Measurements from ENCODE around the gene MSANTD3.

The MSANTD3 gene

DNA sequence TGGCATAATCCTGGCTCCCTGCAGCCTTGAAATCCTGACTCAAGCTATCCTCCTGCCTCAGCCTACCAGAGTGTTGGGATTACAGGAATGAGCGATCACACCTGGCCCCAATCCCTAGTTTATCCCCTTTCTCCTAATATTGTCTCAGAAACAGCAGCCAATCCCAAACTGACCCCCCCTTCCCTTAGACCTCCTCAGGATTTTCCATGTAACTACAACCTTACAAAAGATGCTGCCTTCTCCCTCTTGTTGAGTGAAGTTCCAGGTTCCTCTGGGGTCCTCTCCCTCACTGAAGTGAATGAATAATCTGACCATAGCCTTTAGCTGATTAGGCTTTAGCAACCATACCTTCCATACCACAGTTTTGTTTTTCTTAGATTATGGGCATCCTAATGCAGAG lies 25.9 kb upstream of the MSANTD3 start:
- Histone ChIP-seq H3K9me3 (ENCODE audit: insufficient read depth, low read length, severe bottlenecking) (no peaks in the 10 kb centered on the region), H3K4me2 (ENCODE audit: insufficient read depth, low read length) (no peak overlapping the region), H3K9ac (ENCODE audit: low read depth, low read length) (no peak overlapping the region), H4K20me1 (ENCODE audit: insufficient read depth, low read length) (no peaks in the 10 kb centered on the region), H3K36me3 (ENCODE audit: insufficient read depth, low read length) (no peaks in the 10 kb centered on the region), H3K4me3 (ENCODE audit: low read depth in 1 of 2, low read length in 2 of 2) (no peak overlapping the region), H2AFZ (ENCODE audit: low read depth, low read length) (no peak overlapping the region), H3K4me1 (ENCODE audit: insufficient read depth, low read length) (no peaks in the 10 kb centered on the region), H3K27me3 (ENCODE audit: insufficient read depth, low read length, poor library complexity) (no peaks in the 10 kb centered on the region), H3K27ac (ENCODE audit: low read length) (no peak overlapping the region), H3K79me2 (ENCODE audit: insufficient read depth, low read length) (no peaks in the 10 kb centered on the region)
- ATAC-seq (ENCODE audit: insufficient read depth, low read depth) (no peak), DNase-seq (no peak)
- no peak for TF ChIP-seq EZH2 (IDR thresholded peaks at IDR 0.05; ENCODE audit: borderline replicate concordance, low read depth, low read length, severe bottlenecking)
- TF ChIP-seq, protein P1, sequence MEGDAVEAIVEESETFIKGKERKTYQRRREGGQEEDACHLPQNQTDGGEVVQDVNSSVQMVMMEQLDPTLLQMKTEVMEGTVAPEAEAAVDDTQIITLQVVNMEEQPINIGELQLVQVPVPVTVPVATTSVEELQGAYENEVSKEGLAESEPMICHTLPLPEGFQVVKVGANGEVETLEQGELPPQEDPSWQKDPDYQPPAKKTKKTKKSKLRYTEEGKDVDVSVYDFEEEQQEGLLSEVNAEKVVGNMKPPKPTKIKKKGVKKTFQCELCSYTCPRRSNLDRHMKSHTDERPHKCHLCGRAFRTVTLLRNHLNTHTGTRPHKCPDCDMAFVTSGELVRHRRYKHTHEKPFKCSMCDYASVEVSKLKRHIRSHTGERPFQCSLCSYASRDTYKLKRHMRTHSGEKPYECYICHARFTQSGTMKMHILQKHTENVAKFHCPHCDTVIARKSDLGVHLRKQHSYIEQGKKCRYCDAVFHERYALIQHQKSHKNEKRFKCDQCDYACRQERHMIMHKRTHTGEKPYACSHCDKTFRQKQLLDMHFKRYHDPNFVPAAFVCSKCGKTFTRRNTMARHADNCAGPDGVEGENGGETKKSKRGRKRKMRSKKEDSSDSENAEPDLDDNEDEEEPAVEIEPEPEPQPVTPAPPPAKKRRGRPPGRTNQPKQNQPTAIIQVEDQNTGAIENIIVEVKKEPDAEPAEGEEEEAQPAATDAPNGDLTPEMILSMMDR (IDR thresholded peaks at IDR 0.05; ENCODE audit: borderline replicate concordance, extremely low read depth, low read length, poor library complexity, severe bottlenecking) = no peak

- no peak for TF ChIP-seq EZH2 (IDR thresholded peaks at IDR 0.05; ENCODE audit: borderline replicate concordance, low read depth, low read length, severe bottlenecking)
- Histone ChIP-seq H3K4me1 (ENCODE audit: insufficient read depth, low read length) (no peaks in the 10 kb centered on the region), H3K4me2 (ENCODE audit: insufficient read depth, low read length) (no peak overlapping the region), H2AFZ (ENCODE audit: low read depth, low read length) (no peak overlapping the region), H3K36me3 (ENCODE audit: insufficient read depth, low read length) (no peaks in the 10 kb centered on the region), H3K9ac (ENCODE audit: low read depth, low read length) (no peak overlapping the region), H4K20me1 (ENCODE audit: insufficient read depth, low read length) (no peaks in the 10 kb centered on the region), H3K27me3 (ENCODE audit: insufficient read depth, low read length, poor library complexity) (no peaks in the 10 kb centered on the region), H3K9me3 (ENCODE audit: insufficient read depth, low read length, severe bottlenecking) (no peaks in the 10 kb centered on the region), H3K79me2 (ENCODE audit: insufficient read depth, low read length) (no peaks in the 10 kb centered on the region), H3K4me3 (ENCODE audit: low read depth in 1 of 2, low read length in 2 of 2) (no peak overlapping the region), H3K27ac (ENCODE audit: low read length) (no peak overlapping the region)
- DNase-seq (no peak), ATAC-seq (ENCODE audit: insufficient read depth, low read depth) (no peak)
Measured at GRCh38 chr9:100406962-100407361, 20.0 kb upstream of the MSANTD3 start.

- no peaks in the 10 kb centered on the region for H3K4me1 ChIP-seq (ENCODE audit: insufficient read depth, low read length)
- no peaks in the 10 kb centered on the region for H3K27me3 ChIP-seq (ENCODE audit: insufficient read depth, low read length, poor library complexity)
- H3K79me2 ChIP-seq (ENCODE audit: insufficient read depth, low read length) = no peaks in the 10 kb centered on the region
- no peak overlapping the region for H3K9ac ChIP-seq (ENCODE audit: low read depth, low read length)
- no peaks in the 10 kb centered on the region for H3K36me3 ChIP-seq (ENCODE audit: insufficient read depth, low read length)
- ATAC-seq (ENCODE audit: insufficient read depth, low read depth) (no peak), DNase-seq (no peak)
- H4K20me1 ChIP-seq (ENCODE audit: insufficient read depth, low read length) = no peaks in the 10 kb centered on the region
- no peak overlapping the region for H3K27ac ChIP-seq (ENCODE audit: low read length)
- H3K4me3 ChIP-seq (ENCODE audit: low read depth in 1 of 2, low read length in 2 of 2) = no peak overlapping the region
- TF ChIP-seq EZH2 (IDR thresholded peaks at IDR 0.05; ENCODE audit: borderline replicate concordance, low read depth, low read length, severe bottlenecking) = no peak
- TF ChIP-seq, protein P1 (IDR thresholded peaks at IDR 0.05; ENCODE audit: borderline replicate concordance, extremely low read depth, low read length, poor library complexity, severe bottlenecking) = no peak
- no peak overlapping the region for H2AFZ ChIP-seq (ENCODE audit: low read depth, low read length)
- H3K9me3 ChIP-seq (ENCODE audit: insufficient read depth, low read length, severe bottlenecking) = no peaks in the 10 kb centered on the region
- H3K4me2 ChIP-seq (ENCODE audit: insufficient read depth, low read length) = no peak overlapping the region
Measured at GRCh38 chr9:100408546-100409175, 18.3 kb upstream of the MSANTD3 start.

GRCh38 chr9:100409176-100409556 lies 17.8 kb upstream of the MSANTD3 start:
- Histone ChIP-seq H3K27me3 (ENCODE audit: insufficient read depth, low read length, poor library complexity) (no peaks in the 10 kb centered on the region), H3K9ac (ENCODE audit: low read depth, low read length) (no peak overlapping the region), H4K20me1 (ENCODE audit: insufficient read depth, low read length) (no peaks in the 10 kb centered on the region), H3K9me3 (ENCODE audit: insufficient read depth, low read length, severe bottlenecking) (no peaks in the 10 kb centered on the region), H3K36me3 (ENCODE audit: insufficient read depth, low read length) (no peaks in the 10 kb centered on the region), H3K79me2 (ENCODE audit: insufficient read depth, low read length) (no peaks in the 10 kb centered on the region), H3K27ac (ENCODE audit: low read length) (no peak overlapping the region), H3K4me3 (ENCODE audit: low read depth in 1 of 2, low read length in 2 of 2) (no peak overlapping the region), H3K4me2 (ENCODE audit: insufficient read depth, low read length) (no peak overlapping the region), H3K4me1 (ENCODE audit: insufficient read depth, low read length) (no peaks in the 10 kb centered on the region), H2AFZ (ENCODE audit: low read depth, low read length) (no peak overlapping the region)
- DNase-seq (no peak), ATAC-seq (ENCODE audit: insufficient read depth, low read depth) (no peak)
- TF ChIP-seq, protein P1 (IDR thresholded peaks at IDR 0.05; ENCODE audit: borderline replicate concordance, extremely low read depth, low read length, poor library complexity, severe bottlenecking) = no peak
- no peak for TF ChIP-seq EZH2 (IDR thresholded peaks at IDR 0.05; ENCODE audit: borderline replicate concordance, low read depth, low read length, severe bottlenecking)
